Keratinocyte (primary cell): ENCODE measurements around the gene DCTN4. TPM values are rescaled to one million over a fixed set of nuclear protein-coding genes. Genes with fewer than 3 reads are reported as not detected.
A peak's percentile ranks its signal among the peaks of the same experiment; 100 is the strongest.

ENCODE experiments used
- DNase-seq: peaks from one replicate; pipeline ENCODE4 v3.0.0-alpha.2; 2011; ENCODE audit warnings: low read depth, missing footprints, low spot score
- FAIRE-seq: peaks from 2 replicates; lab custom pipeline; 2011; peaks lifted over from hg19 to GRCh38; lab: Jason Lieb, UNC
- H2AFZ ChIP-seq: 2 replicates; pipeline ENCODE4 v1.6.0; 2012; ENCODE audit warnings: low read length, control low read depth, inconsistent platforms; ENCODE audit not compliant: control insufficient read depth
- H3K27ac ChIP-seq: 2 replicates; pipeline ENCODE4 v1.5.1; 2011; ENCODE audit warnings: low read length; ENCODE audit not compliant: control insufficient read depth, insufficient read depth
- H3K27me3 ChIP-seq: 3 replicates; pipeline ENCODE4 v1.6.0; 2011; ENCODE audit warnings: low read length; ENCODE audit not compliant: control insufficient read depth, insufficient read depth; ENCODE audit errors: extremely low read depth
- H3K36me3 ChIP-seq, 2 experiments: 2 replicates in 1 of 2; 3 replicates in 1 of 2; pipeline ENCODE4 v1.5.1; 2011; ENCODE audit warnings: low read length in 2 of 2, mild to moderate bottlenecking in 1 of 2; ENCODE audit not compliant: control insufficient read depth in 2 of 2, insufficient read depth in 2 of 2; ENCODE audit errors: extremely low read depth in 1 of 2
- H3K4me1 ChIP-seq: 3 replicates; pipeline ENCODE4 v1.5.1; 2011; ENCODE audit warnings: low read length; ENCODE audit not compliant: control insufficient read depth, insufficient read depth; ENCODE audit errors: extremely low read depth
- H3K4me2 ChIP-seq: 3 replicates; pipeline ENCODE4 v1.6.0; 2011; ENCODE audit warnings: low read depth, low read length; ENCODE audit not compliant: control insufficient read depth, insufficient read depth; ENCODE audit errors: extremely low read depth
- H3K4me3 ChIP-seq, 3 experiments: fragments of 200-600 bp in 1 of 3; sonication (generic) in 1 of 3; 2 replicates in 2 of 3; 3 replicates in 1 of 3; pipeline ENCODE4 v1.5.1; 2011 to 2016; ENCODE audit warnings: low read length in 3 of 3, mild to moderate bottlenecking in 3 of 3, control low read depth in 2 of 3, inconsistent platforms in 1 of 3, low read depth in 1 of 3, mixed read lengths in 1 of 3, mixed run types in 1 of 3, moderate library complexity in 1 of 3; ENCODE audit not compliant: control insufficient read depth in 2 of 3, insufficient read depth in 2 of 3; ENCODE audit errors: extremely low read depth in 1 of 3
- H3K79me2 ChIP-seq: 2 replicates; pipeline ENCODE4 v1.6.0; 2012; ENCODE audit warnings: low read length; ENCODE audit not compliant: control insufficient read depth, insufficient read depth
- H3K9ac ChIP-seq: 3 replicates; pipeline ENCODE4 v1.6.0; 2011; ENCODE audit warnings: low read length; ENCODE audit not compliant: control insufficient read depth, insufficient read depth; ENCODE audit errors: extremely low read depth
- H3K9me1 ChIP-seq: 3 replicates; pipeline ENCODE4 v1.6.0; 2011; ENCODE audit warnings: low read length; ENCODE audit not compliant: control insufficient read depth, insufficient read depth; ENCODE audit errors: extremely low read depth
- H3K9me3 ChIP-seq: 2 replicates; pipeline ENCODE4 v1.5.1; 2012; ENCODE audit warnings: low read depth, low read length; ENCODE audit not compliant: control insufficient read depth
- H4K20me1 ChIP-seq: 3 replicates; pipeline ENCODE4 v1.6.0; 2011; ENCODE audit warnings: low read length; ENCODE audit not compliant: control insufficient read depth, insufficient read depth; ENCODE audit errors: extremely low read depth
- EZH2 ChIP-seq: IDR thresholded peaks from one replicate; pipeline ENCODE4 v1.6.1; 2012; ENCODE audit warnings: inconsistent platforms, mild to moderate bottlenecking, low read length, moderate library complexity
- dilution Hi-C: fragments of 300-500 bp; cut with MboI; formaldehyde crosslinking; loops from one replicate; pipeline ENCODE4 v1.7.0; 2020; ENCODE audit warnings: low sequenced_read_pairs; ENCODE audit not compliant: extremely low pct_ligation_motif_present
- polyA plus RNA-seq, 5 experiments: library from polyadenylated mRNA; depleted of rRNA in 3 of 5; stranded (reverse) in 3 of 5; stranded (forward) in 1 of 5; unstranded in 1 of 5; fragments of >200 nt; gene quantifications; 1 replicate in 1 of 5; 2 replicates in 3 of 5; 3 replicates in 1 of 5; pipeline versions ENCODE4 v1.2.1 to v1.2.3, GENCODE V29; 2011 to 2012; ENCODE audit warnings: missing spikeins in 2 of 5, low read depth in 1 of 5, low replicate concordance in 1 of 5
- TF ChIP-seq, protein P1 (sequence below), 3 experiments: IDR thresholded peaks in 1 of 3; conservative IDR thresholded peaks in 1 of 3; optimal IDR thresholded peaks in 1 of 3; 2 replicates in 2 of 3; 3 replicates in 1 of 3; pipeline versions ENCODE3 to v1.5.1; 2011; ENCODE audit warnings: low read length in 3 of 3, mild to moderate bottlenecking in 3 of 3, moderate library complexity in 2 of 3, control low read depth in 1 of 3, inconsistent platforms in 1 of 3; ENCODE audit not compliant: insufficient read depth in 2 of 3; ENCODE audit errors: extremely low read depth in 1 of 3

DCTN4 gene
- polyA plus RNA-seq, 1 donor (not counting 4 experiments of a cell fraction or from before 2014, with no cell fraction given) = 44.3 TPM

DNA sequence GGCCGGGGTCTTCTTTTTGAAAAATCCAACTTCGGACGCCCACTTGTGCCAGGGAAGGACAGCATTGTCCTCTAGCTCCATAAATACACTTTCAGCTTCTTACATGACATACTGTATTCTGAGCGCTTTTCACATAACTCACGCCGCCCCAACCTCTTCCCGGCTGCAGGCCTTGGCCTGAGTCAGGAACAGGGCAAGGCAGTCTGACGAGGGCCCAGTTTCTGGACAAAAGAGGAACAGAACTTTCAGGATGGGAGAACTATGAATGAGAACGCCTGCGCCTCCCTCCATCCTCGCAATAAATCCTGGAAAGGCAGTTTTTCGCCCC, 650 bp downstream of the DCTN4 start:
- Histone ChIP-seq H3K4me1 (peaks cover 20% of the 10 kb centered on the region), H4K20me1 (no peaks in the 10 kb centered on the region), H3K27me3 (no peaks in the 10 kb centered on the region), H3K79me2 (peaks cover 44% of the 10 kb centered on the region), H3K9me1 (no peaks in the 10 kb centered on the region), H3K4me2 (peak overlapping the region; percentile 63), H3K36me3 (peaks cover 8 to 19% of the 10 kb centered on the region in 2 experiments), H3K4me3 (peak overlapping the region; percentile 65 to 87 (median 73)), H2AFZ (peak overlapping the region; percentile 39), H3K27ac (peak overlapping the region; percentile 93), H3K9ac (peak overlapping the region; percentile 89), H3K9me3 (no peaks in the 10 kb centered on the region)
- TF ChIP-seq, protein P1, sequence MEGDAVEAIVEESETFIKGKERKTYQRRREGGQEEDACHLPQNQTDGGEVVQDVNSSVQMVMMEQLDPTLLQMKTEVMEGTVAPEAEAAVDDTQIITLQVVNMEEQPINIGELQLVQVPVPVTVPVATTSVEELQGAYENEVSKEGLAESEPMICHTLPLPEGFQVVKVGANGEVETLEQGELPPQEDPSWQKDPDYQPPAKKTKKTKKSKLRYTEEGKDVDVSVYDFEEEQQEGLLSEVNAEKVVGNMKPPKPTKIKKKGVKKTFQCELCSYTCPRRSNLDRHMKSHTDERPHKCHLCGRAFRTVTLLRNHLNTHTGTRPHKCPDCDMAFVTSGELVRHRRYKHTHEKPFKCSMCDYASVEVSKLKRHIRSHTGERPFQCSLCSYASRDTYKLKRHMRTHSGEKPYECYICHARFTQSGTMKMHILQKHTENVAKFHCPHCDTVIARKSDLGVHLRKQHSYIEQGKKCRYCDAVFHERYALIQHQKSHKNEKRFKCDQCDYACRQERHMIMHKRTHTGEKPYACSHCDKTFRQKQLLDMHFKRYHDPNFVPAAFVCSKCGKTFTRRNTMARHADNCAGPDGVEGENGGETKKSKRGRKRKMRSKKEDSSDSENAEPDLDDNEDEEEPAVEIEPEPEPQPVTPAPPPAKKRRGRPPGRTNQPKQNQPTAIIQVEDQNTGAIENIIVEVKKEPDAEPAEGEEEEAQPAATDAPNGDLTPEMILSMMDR (optimal IDR thresholded peaks at IDR 0.05 in 1 of 3, IDR thresholded peaks at IDR 0.05 in 1 of 3, conservative IDR thresholded peaks at IDR 0.05 in 1 of 3; ENCODE audit: extremely low read depth in 1 of 3, insufficient read depth in 2 of 3, low read length in 3 of 3) = no peak
- no peak for TF ChIP-seq EZH2
- FAIRE-seq = no peak
- DNase-seq = no peak
- dilution Hi-C loops = no loop called here

DNA sequence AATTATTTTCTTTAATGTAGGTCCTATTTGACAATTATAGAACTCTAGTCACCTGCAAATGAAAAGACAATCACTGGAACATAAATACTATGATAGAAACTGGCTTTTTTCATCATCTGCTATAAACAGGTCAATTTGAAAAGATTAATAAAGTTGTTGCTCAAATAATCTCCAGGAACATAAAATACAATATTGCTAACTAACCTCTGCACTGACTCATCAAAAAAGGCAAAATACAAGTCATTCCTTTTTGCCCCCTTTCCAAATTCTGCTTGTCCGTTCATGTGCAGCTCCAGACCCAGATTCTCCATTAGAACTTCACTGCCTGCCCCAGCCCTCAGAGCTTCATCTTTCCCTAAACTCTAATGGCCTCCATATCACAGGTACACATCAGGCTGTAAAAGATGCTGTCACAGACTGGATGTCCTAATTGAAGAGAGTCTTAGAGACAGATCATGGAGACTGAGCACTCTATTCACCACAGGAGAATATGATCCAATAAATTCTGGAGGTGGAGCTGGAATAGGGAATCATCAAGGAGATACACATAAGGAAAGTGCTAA, 1.6 kb downstream of the DCTN4 start:
- peaks cover 10% of the 10 kb centered on the region for H3K4me1 ChIP-seq
- H3K9me1 ChIP-seq = no peaks in the 10 kb centered on the region
- peak overlapping the region; percentile 89 for H3K9ac ChIP-seq
- no peaks in the 10 kb centered on the region for H4K20me1 ChIP-seq
- peaks cover 45% of the 10 kb centered on the region for H3K79me2 ChIP-seq
- dilution Hi-C loops = no loop called here
- DNase-seq = no peak
- peak overlapping the region; percentile 63 for H3K4me2 ChIP-seq
- no peaks in the 10 kb centered on the region for H3K9me3 ChIP-seq
- H3K36me3 ChIP-seq = peaks cover 8 to 19% of the 10 kb centered on the region in 2 experiments
- no peak overlapping the region for H2AFZ ChIP-seq
- H3K27me3 ChIP-seq = no peaks in the 10 kb centered on the region
- no peak for FAIRE-seq
- TF ChIP-seq EZH2 = no peak
- TF ChIP-seq, protein P1 (optimal IDR thresholded peaks at IDR 0.05 in 1 of 3, IDR thresholded peaks at IDR 0.05 in 1 of 3, conservative IDR thresholded peaks at IDR 0.05 in 1 of 3; ENCODE audit: extremely low read depth in 1 of 3, insufficient read depth in 2 of 3, low read length in 3 of 3) = no peak
- H3K27ac ChIP-seq = peak overlapping the region; percentile 93
- H3K4me3 ChIP-seq = peak overlapping the region; percentile 65 to 87 (median 73)
